SK-N-SH treated with all-trans-retinoic acid at 6 μM for 48 hours (cell line): ENCODE data around the gene HECTD4.

Experiments used
- ARNTL ChIP-seq: fragments of 450-650 bp; formaldehyde crosslinking; IDR thresholded peaks from 2 replicates; pipeline ENCODE4 v1.5.0; 2020; ENCODE audit warnings: low read depth, mild to moderate bottlenecking, moderate library complexity, borderline replicate concordance
- BACH2 ChIP-seq: fragments of 250-450 bp; sonication (Bioruptor Pico); IDR thresholded peaks from 2 replicates; pipeline ENCODE4 v1.9.0; 2021; ENCODE audit warnings: mild to moderate bottlenecking, borderline replicate concordance
- CSDC2 ChIP-seq: fragments of 250-450 bp; sonication (Bioruptor Pico); IDR thresholded peaks from 2 replicates; pipeline ENCODE4 v1.5.0; 2020; ENCODE audit warnings: mild to moderate bottlenecking, moderate library complexity
- RARB ChIP-seq: fragments of 250-450 bp; sonication (Bioruptor Pico); IDR thresholded peaks from 2 replicates; pipeline ENCODE4 v1.8.0; 2021; ENCODE audit warnings: mild to moderate bottlenecking, moderate library complexity
- SNAI2 ChIP-seq: fragments of 250-450 bp; sonication (Bioruptor Pico); IDR thresholded peaks from 2 replicates; pipeline ENCODE4 v1.5.0; 2020; ENCODE audit warnings: mild to moderate bottlenecking, moderate library complexity
- ZFP3 ChIP-seq: fragments of 250-450 bp; sonication (Bioruptor Pico); IDR thresholded peaks from 2 replicates; pipeline ENCODE4 v1.5.0; 2020; ENCODE audit warnings: mild to moderate bottlenecking, moderate library complexity
- ZFP30 ChIP-seq: fragments of 450-650 bp; formaldehyde crosslinking; IDR thresholded peaks from 2 replicates; pipeline ENCODE4 v1.5.0; 2022; ENCODE audit warnings: mild to moderate bottlenecking, moderate library complexity
- ZNF70 ChIP-seq: fragments of 450-650 bp; formaldehyde crosslinking; IDR thresholded peaks from 2 replicates; pipeline ENCODE4 v1.5.0; 2020; ENCODE audit warnings: mild to moderate bottlenecking, moderate library complexity
- TF ChIP-seq, protein P1 (sequence below): fragments of 250-450 bp; sonication (Bioruptor Pico); IDR thresholded peaks from 2 replicates; pipeline ENCODE4 v1.8.0; 2020; ENCODE audit warnings: mild to moderate bottlenecking, moderate library complexity, borderline replicate concordance
- TF ChIP-seq, protein P2 (sequence below): fragments of 250-450 bp; sonication (Bioruptor Pico); IDR thresholded peaks from 2 replicates; pipeline ENCODE4 v1.5.1; 2020; ENCODE audit warnings: low read depth, mild to moderate bottlenecking, moderate library complexity
- TF ChIP-seq, protein P3 (sequence below): fragments of 250-450 bp; sonication (Bioruptor Pico); IDR thresholded peaks from 2 replicates; pipeline ENCODE4 v1.5.1; 2021; ENCODE audit warnings: mild to moderate bottlenecking, moderate library complexity
- TF ChIP-seq, protein P4 (sequence below): fragments of 250-450 bp; sonication (Bioruptor Pico); IDR thresholded peaks from 2 replicates; pipeline ENCODE4 v1.8.0; 2021; ENCODE audit warnings: low read depth, mild to moderate bottlenecking, moderate library complexity, borderline replicate concordance
- TF ChIP-seq, protein P5 (sequence below): fragments of 250-450 bp; sonication (Bioruptor Pico); IDR thresholded peaks from 2 replicates; pipeline ENCODE4 v1.5.0; 2020; ENCODE audit warnings: mild to moderate bottlenecking, moderate library complexity

DNA sequence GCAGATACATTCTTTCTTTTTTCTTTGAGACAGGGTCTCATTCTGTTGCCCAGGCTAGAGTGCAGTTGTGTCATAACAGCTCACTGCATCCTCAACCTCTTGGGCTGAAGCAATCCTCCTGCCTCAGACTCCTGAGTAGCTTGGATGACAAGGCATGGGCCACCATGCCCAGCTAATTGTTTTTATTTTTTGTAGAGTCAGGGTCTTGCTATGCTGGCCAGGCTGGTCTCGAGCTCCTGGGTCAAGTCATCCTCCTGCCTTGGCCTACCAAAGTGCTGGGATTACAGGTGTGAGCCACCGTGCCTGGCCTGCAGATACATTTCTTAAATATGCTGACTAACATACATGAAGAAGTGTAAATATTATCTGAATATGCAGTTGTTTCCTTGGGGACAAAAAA lies 115.8 kb downstream of the HECTD4 start:
- TF ChIP-seq, protein P1, sequence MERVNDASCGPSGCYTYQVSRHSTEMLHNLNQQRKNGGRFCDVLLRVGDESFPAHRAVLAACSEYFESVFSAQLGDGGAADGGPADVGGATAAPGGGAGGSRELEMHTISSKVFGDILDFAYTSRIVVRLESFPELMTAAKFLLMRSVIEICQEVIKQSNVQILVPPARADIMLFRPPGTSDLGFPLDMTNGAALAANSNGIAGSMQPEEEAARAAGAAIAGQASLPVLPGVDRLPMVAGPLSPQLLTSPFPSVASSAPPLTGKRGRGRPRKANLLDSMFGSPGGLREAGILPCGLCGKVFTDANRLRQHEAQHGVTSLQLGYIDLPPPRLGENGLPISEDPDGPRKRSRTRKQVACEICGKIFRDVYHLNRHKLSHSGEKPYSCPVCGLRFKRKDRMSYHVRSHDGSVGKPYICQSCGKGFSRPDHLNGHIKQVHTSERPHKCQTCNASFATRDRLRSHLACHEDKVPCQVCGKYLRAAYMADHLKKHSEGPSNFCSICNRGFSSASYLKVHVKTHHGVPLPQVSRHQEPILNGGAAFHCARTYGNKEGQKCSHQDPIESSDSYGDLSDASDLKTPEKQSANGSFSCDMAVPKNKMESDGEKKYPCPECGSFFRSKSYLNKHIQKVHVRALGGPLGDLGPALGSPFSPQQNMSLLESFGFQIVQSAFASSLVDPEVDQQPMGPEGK (CRISPR knock-in tag): no peak
- TF ChIP-seq CSDC2 (CRISPR knock-in tag): no peak
- TF ChIP-seq, protein P2, sequence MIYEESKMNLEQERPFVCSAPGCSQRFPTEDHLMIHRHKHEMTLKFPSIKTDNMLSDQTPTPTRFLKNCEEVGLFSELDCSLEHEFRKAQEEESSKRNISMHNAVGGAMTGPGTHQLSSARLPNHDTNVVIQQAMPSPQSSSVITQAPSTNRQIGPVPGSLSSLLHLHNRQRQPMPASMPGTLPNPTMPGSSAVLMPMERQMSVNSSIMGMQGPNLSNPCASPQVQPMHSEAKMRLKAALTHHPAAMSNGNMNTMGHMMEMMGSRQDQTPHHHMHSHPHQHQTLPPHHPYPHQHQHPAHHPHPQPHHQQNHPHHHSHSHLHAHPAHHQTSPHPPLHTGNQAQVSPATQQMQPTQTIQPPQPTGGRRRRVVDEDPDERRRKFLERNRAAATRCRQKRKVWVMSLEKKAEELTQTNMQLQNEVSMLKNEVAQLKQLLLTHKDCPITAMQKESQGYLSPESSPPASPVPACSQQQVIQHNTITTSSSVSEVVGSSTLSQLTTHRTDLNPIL (CRISPR knock-in tag): no peak
- TF ChIP-seq, protein P3, sequence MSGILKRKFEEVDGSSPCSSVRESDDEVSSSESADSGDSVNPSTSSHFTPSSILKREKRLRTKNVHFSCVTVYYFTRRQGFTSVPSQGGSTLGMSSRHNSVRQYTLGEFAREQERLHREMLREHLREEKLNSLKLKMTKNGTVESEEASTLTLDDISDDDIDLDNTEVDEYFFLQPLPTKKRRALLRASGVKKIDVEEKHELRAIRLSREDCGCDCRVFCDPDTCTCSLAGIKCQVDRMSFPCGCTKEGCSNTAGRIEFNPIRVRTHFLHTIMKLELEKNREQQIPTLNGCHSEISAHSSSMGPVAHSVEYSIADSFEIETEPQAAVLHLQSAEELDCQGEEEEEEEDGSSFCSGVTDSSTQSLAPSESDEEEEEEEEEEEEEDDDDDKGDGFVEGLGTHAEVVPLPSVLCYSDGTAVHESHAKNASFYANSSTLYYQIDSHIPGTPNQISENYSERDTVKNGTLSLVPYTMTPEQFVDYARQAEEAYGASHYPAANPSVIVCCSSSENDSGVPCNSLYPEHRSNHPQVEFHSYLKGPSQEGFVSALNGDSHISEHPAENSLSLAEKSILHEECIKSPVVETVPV (CRISPR knock-in tag): no peak
- no peak for TF ChIP-seq ZFP3
- no peak for TF ChIP-seq BACH2 (CRISPR knock-in tag)
- no peak for TF ChIP-seq SNAI2
- no peak for TF ChIP-seq ZNF70 (CRISPR knock-in tag)
- TF ChIP-seq, protein P4, sequence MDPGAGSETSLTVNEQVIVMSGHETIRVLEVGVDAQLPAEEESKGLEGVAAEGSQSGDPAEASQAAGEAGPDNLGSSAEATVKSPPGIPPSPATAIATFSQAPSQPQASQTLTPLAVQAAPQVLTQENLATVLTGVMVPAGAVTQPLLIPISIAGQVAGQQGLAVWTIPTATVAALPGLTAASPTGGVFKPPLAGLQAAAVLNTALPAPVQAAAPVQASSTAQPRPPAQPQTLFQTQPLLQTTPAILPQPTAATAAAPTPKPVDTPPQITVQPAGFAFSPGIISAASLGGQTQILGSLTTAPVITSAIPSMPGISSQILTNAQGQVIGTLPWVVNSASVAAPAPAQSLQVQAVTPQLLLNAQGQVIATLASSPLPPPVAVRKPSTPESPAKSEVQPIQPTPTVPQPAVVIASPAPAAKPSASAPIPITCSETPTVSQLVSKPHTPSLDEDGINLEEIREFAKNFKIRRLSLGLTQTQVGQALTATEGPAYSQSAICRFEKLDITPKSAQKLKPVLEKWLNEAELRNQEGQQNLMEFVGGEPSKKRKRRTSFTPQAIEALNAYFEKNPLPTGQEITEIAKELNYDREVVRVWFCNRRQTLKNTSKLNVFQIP (CRISPR knock-in tag): no peak
- TF ChIP-seq ZFP30 (CRISPR knock-in tag): no peak
- no peak for TF ChIP-seq ARNTL (CRISPR knock-in tag)
- TF ChIP-seq, protein P5, sequence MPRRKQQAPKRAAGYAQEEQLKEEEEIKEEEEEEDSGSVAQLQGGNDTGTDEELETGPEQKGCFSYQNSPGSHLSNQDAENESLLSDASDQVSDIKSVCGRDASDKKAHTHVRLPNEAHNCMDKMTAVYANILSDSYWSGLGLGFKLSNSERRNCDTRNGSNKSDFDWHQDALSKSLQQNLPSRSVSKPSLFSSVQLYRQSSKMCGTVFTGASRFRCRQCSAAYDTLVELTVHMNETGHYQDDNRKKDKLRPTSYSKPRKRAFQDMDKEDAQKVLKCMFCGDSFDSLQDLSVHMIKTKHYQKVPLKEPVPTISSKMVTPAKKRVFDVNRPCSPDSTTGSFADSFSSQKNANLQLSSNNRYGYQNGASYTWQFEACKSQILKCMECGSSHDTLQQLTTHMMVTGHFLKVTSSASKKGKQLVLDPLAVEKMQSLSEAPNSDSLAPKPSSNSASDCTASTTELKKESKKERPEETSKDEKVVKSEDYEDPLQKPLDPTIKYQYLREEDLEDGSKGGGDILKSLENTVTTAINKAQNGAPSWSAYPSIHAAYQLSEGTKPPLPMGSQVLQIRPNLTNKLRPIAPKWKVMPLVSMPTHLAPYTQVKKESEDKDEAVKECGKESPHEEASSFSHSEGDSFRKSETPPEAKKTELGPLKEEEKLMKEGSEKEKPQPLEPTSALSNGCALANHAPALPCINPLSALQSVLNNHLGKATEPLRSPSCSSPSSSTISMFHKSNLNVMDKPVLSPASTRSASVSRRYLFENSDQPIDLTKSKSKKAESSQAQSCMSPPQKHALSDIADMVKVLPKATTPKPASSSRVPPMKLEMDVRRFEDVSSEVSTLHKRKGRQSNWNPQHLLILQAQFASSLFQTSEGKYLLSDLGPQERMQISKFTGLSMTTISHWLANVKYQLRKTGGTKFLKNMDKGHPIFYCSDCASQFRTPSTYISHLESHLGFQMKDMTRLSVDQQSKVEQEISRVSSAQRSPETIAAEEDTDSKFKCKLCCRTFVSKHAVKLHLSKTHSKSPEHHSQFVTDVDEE (CRISPR knock-in tag): no peak
- no peak for TF ChIP-seq RARB (CRISPR knock-in tag)
